Activated T-cell treated with anti-CD3 and anti-CD28 coated beads for 24 hours (primary cell): ENCODE results near the gene CYP4V2.
"Not testable (repeated sequence)": the region's sequence is repeated elsewhere in the genome, so short reads cannot be mapped to it uniquely, and the experiment has no call there.

ENCODE experiments used
- DNase-seq: peaks from one replicate; pipeline ENCODE4 v3.0.0-alpha.2; 2020; ENCODE audit warnings: low read depth

The CYP4V2 gene

GRCh38 chr4:186228514-186228894 is 37.1 kb downstream of the CYP4V2 start:
- DNase-seq, result no peak

GRCh38 chr4:186234367-186234766 is 43.0 kb downstream of the CYP4V2 start:
- DNase-seq, result no peak

GRCh38 chr4:186236126-186236525 is 44.8 kb downstream of the CYP4V2 start:
- no peak for DNase-seq

GRCh38 chr4:186240452-186240847 is 49.1 kb downstream of the CYP4V2 start:
- no peak for DNase-seq

GRCh38 chr4:186240848-186241491 is 49.6 kb downstream of the CYP4V2 start:
- no peak for DNase-seq

GRCh38 chr4:186241616-186242015 is 50.2 kb downstream of the CYP4V2 start:
- no peak for DNase-seq

GRCh38 chr4:186242031-186242430 is 50.7 kb downstream of the CYP4V2 start:
- DNase-seq, result not testable (repeated sequence)

- no peak for DNase-seq
Measured at GRCh38 chr4:186243331-186243730, 52.0 kb downstream of the CYP4V2 start.

GRCh38 chr4:186244835-186245234 is 53.5 kb downstream of the CYP4V2 start:
- DNase-seq, result no peak

- DNase-seq, result not testable (repeated sequence)
Measured at GRCh38 chr4:186247062-186247752, 55.8 kb downstream of the CYP4V2 start.

- no peak for DNase-seq
Measured at GRCh38 chr4:186248643-186249042, 57.3 kb downstream of the CYP4V2 start.

GRCh38 chr4:186249785-186250754 is 58.7 kb downstream of the CYP4V2 start:
- DNase-seq, result no peak

GRCh38 chr4:186250760-186251159 is 59.4 kb downstream of the CYP4V2 start:
- DNase-seq, result no peak

GRCh38 chr4:186255122-186255521 is 63.8 kb downstream of the CYP4V2 start:
- no peak for DNase-seq

- DNase-seq, result no peak
Measured at GRCh38 chr4:186258216-186258811, 66.9 kb downstream of the CYP4V2 start.

- no peak for DNase-seq
Measured at GRCh38 chr4:186260117-186260503, 68.7 kb downstream of the CYP4V2 start.
